Panc1 (cell line): ENCODE data around the gene ANKH.

Experiments
- POLR2AphosphoS5 ChIP-seq: IDR thresholded peaks from 2 replicates; pipeline ENCODE4 v1.6.1; 2012; ENCODE audit warnings: mild to moderate bottlenecking, low read depth, low read length, moderate library complexity
- SIN3A ChIP-seq: IDR thresholded peaks from 2 replicates; pipeline ENCODE4 v1.6.1; 2012; ENCODE audit warnings: low read depth, mild to moderate bottlenecking, low read length, moderate library complexity, borderline replicate concordance; ENCODE audit not compliant: insufficient read depth
- TF ChIP-seq, protein P1 (sequence below): fragments of 450-650 bp; IDR thresholded peaks from 2 replicates; pipeline ENCODE4 v1.5.1; 2017; ENCODE audit warnings: mild to moderate bottlenecking
- TF ChIP-seq, protein P2 (sequence below), 2 experiments: IDR thresholded peaks; 2 replicates each; pipeline ENCODE4 v1.6.1; 2011 to 2012; ENCODE audit warnings: low read depth in 2 of 2, control low read depth in 1 of 2, low read length in 1 of 2, mild to moderate bottlenecking in 1 of 2, moderate library complexity in 1 of 2; ENCODE audit not compliant: insufficient read depth in 1 of 2

DNA sequence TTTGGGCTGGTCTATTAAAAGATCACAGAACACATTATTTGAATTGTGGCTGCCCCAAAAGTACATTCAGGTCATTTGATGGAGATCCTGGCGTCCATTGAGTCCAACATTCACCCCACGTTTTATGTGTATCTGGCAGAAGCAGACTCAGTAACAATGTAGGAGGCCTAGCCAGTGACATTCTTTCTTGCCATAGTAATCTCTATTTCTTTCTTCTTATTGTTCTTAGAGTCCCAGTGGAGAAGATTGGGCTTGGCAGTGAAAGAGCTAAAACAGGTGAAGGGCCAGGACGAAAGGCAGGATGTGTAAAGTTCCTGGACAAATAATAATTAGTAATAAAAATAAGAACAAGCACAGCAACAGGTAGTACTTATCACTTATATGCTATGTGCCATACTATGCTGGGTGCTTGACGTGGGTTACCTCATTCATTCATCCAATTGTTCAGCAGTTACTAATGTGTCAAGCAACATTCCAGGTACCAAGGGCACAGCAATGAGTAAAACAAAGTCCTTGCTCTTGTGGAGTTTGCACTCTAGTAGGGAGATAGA lies 12.6 kb upstream of the ANKH start:
- TF ChIP-seq, protein P1, sequence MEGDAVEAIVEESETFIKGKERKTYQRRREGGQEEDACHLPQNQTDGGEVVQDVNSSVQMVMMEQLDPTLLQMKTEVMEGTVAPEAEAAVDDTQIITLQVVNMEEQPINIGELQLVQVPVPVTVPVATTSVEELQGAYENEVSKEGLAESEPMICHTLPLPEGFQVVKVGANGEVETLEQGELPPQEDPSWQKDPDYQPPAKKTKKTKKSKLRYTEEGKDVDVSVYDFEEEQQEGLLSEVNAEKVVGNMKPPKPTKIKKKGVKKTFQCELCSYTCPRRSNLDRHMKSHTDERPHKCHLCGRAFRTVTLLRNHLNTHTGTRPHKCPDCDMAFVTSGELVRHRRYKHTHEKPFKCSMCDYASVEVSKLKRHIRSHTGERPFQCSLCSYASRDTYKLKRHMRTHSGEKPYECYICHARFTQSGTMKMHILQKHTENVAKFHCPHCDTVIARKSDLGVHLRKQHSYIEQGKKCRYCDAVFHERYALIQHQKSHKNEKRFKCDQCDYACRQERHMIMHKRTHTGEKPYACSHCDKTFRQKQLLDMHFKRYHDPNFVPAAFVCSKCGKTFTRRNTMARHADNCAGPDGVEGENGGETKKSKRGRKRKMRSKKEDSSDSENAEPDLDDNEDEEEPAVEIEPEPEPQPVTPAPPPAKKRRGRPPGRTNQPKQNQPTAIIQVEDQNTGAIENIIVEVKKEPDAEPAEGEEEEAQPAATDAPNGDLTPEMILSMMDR: no peak
- TF ChIP-seq SIN3A: no peak
- TF ChIP-seq, protein P2, sequence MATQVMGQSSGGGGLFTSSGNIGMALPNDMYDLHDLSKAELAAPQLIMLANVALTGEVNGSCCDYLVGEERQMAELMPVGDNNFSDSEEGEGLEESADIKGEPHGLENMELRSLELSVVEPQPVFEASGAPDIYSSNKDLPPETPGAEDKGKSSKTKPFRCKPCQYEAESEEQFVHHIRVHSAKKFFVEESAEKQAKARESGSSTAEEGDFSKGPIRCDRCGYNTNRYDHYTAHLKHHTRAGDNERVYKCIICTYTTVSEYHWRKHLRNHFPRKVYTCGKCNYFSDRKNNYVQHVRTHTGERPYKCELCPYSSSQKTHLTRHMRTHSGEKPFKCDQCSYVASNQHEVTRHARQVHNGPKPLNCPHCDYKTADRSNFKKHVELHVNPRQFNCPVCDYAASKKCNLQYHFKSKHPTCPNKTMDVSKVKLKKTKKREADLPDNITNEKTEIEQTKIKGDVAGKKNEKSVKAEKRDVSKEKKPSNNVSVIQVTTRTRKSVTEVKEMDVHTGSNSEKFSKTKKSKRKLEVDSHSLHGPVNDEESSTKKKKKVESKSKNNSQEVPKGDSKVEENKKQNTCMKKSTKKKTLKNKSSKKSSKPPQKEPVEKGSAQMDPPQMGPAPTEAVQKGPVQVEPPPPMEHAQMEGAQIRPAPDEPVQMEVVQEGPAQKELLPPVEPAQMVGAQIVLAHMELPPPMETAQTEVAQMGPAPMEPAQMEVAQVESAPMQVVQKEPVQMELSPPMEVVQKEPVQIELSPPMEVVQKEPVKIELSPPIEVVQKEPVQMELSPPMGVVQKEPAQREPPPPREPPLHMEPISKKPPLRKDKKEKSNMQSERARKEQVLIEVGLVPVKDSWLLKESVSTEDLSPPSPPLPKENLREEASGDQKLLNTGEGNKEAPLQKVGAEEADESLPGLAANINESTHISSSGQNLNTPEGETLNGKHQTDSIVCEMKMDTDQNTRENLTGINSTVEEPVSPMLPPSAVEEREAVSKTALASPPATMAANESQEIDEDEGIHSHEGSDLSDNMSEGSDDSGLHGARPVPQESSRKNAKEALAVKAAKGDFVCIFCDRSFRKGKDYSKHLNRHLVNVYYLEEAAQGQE (IDR thresholded peaks at IDR 0.05; ENCODE audit: insufficient read depth in 1 of 2, low read depth in 2 of 2, low read length in 1 of 2): no peak
- TF ChIP-seq POLR2AphosphoS5: no peak
